Lower lobe of right lung (tissue), 2 donors: ENCODE data around the gene EPSTI1. TPM values are rescaled to one million over a fixed set of nuclear protein-coding genes. Genes with fewer than 3 reads are reported as not detected.

Experiments
- ATAC-seq, 2 donors: fragments of 200-7000 bp; cut with Tn5 transposase; one replicate each; pipeline ENCODE4 v1.9.1; 2020 to 2022; ENCODE audit warnings: mild to moderate bottlenecking in 2 of 2, moderate library complexity in 2 of 2
- DNase-seq: peaks from one replicate; pipeline ENCODE4 v3.0.0-alpha.2; 2020
- H3K27ac ChIP-seq: fragments of 200-600 bp; one replicate; pipeline ENCODE4 v1.8.0; 2022
- H3K27me3 ChIP-seq: fragments of 200-600 bp; one replicate; pipeline ENCODE4 v1.8.0; 2022; ENCODE audit warnings: low read depth
- H3K36me3 ChIP-seq: fragments of 200-600 bp; one replicate; pipeline ENCODE4 v1.8.0; 2022; ENCODE audit warnings: mild to moderate bottlenecking
- H3K4me1 ChIP-seq: fragments of 200-600 bp; one replicate; pipeline ENCODE4 v1.8.0; 2022
- H3K4me3 ChIP-seq: fragments of 200-600 bp; one replicate; pipeline ENCODE4 v1.8.0; 2022; ENCODE audit warnings: mild to moderate bottlenecking
- H3K9me3 ChIP-seq: fragments of 200-600 bp; one replicate; pipeline ENCODE4 v1.8.0; 2022
- CTCF ChIP-seq: fragments of 200-600 bp; IDR thresholded peaks from one replicate; pipeline ENCODE4 v1.8.0; 2022; ENCODE audit warnings: antibody characterized with exemption, mild to moderate bottlenecking
- intact Hi-C: fragments of 100-400 bp; cut with DNase I; formaldehyde crosslinking; loops from one replicate; pipeline ENCODE4 v1.11.0; 2022
- total RNA-seq: library from RNA; stranded (reverse); fragmentation: NEBNext Ultra II Directional; extraction: Animal tissue kit (Norgen Biotek cat#: 25700); gene quantifications from one replicate; pipeline ENCODE4 v1.2.1, GENCODE V29; 2021
- donor health status: DM: no; HTN: yes; CAD: no; lungs with severe emphysema.

The EPSTI1 gene
- total RNA-seq, 1 donor from 2014 or later = 38.6 TPM

GRCh38 chr13:42893214-42893671 lies 98.8 kb downstream of the EPSTI1 start:
- no peak overlapping the region for H3K27ac ChIP-seq
- ATAC-seq (no peak), DNase-seq (no peak)

GRCh38 chr13:42892760-42893159 lies 99.3 kb downstream of the EPSTI1 start:
- Histone ChIP-seq H3K27me3 (no peaks in the 10 kb centered on the region), H3K27ac (no peak overlapping the region), H3K4me3 (no peak overlapping the region), H3K36me3 (peaks cover 16% of the 10 kb centered on the region), H3K9me3 (no peaks in the 10 kb centered on the region), H3K4me1 (peaks cover 17% of the 10 kb centered on the region)
- ATAC-seq (no peak), DNase-seq (no peak)
- intact Hi-C loops = no loop called here
- TF ChIP-seq CTCF = no peak

More at GRCh38 chr13:42893214-42893671, 98.8 kb downstream of the EPSTI1 start:
- intact Hi-C loops = no loop called here
- Histone ChIP-seq H3K4me1 (peaks cover 17% of the 10 kb centered on the region), H3K36me3 (peaks cover 12% of the 10 kb centered on the region), H3K4me3 (no peak overlapping the region), H3K27me3 (no peaks in the 10 kb centered on the region), H3K9me3 (no peaks in the 10 kb centered on the region)
- TF ChIP-seq CTCF = no peak

- ATAC-seq = no peak
- no peak overlapping the region for H3K4me3 ChIP-seq
- peaks cover 16% of the 10 kb centered on the region for H3K36me3 ChIP-seq
- TF ChIP-seq CTCF = no peak
- no peak overlapping the region for H3K27ac ChIP-seq
- peaks cover 17% of the 10 kb centered on the region for H3K4me1 ChIP-seq
- DNase-seq = no peak
- no peaks in the 10 kb centered on the region for H3K27me3 ChIP-seq
- H3K9me3 ChIP-seq = no peaks in the 10 kb centered on the region
- intact Hi-C loops = no loop called here
These were observed 100.5 kb downstream of the EPSTI1 start for GRCh38 chr13:42891591-42891990.

GRCh38 chr13:42885325-42885724 lies 106.7 kb downstream of the EPSTI1 start:
- Histone ChIP-seq H3K4me1 (no peaks in the 10 kb centered on the region), H3K4me3 (no peak overlapping the region), H3K36me3 (peaks cover 16% of the 10 kb centered on the region), H3K27me3 (no peaks in the 10 kb centered on the region), H3K27ac (no peak overlapping the region), H3K9me3 (no peaks in the 10 kb centered on the region)
- no peak for ATAC-seq
- DNase-seq = no peak
- no peak for TF ChIP-seq CTCF
- intact Hi-C loops = no loop called here

- Histone ChIP-seq H3K36me3 (peaks cover 15% of the 10 kb centered on the region), H3K27me3 (no peaks in the 10 kb centered on the region), H3K27ac (no peak overlapping the region), H3K9me3 (no peaks in the 10 kb centered on the region), H3K4me3 (no peak overlapping the region), H3K4me1 (no peaks in the 10 kb centered on the region)
- intact Hi-C loops = no loop called here
- peak in 1 of 2 donors; percentile 50 for ATAC-seq
- TF ChIP-seq CTCF = no peak
- no peak for DNase-seq
These were observed 108.1 kb downstream of the EPSTI1 start for GRCh38 chr13:42883771-42884467.
